H1 (cell line): Measurements from ENCODE around the gene TEKT5. TPM values are rescaled to one million over a fixed set of nuclear protein-coding genes. Genes with fewer than 3 reads are reported as not detected.

Source experiments
- CTCF ChIA-PET: fragments of 300-600 bp; sonication (Branson Sonifier 250); formaldehyde crosslinking; loops from one replicate; lab custom pipeline; 2021; ENCODE audit not compliant: partially characterized antibody; lab: Charles Lee
- POLR2A ChIA-PET: fragments of 300-600 bp; sonication (Branson Sonifier 250); formaldehyde crosslinking; loops from one replicate; lab custom pipeline; 2021; ENCODE audit warnings: inconsistent platforms; ENCODE audit not compliant: partially characterized antibody; lab: Charles Lee
- DNase-seq, 2 experiments: peaks; one replicate each; pipeline versions ENCODE4 v3.0.0 to v3.0.0-alpha.2; 2010 to 2022; ENCODE audit warnings: low spot score in 2 of 2, low read depth in 1 of 2, mixed read lengths in 1 of 2
- FAIRE-seq: peaks from 2 replicates; lab custom pipeline; 2011; peaks lifted over from hg19 to GRCh38; lab: Jason Lieb, UNC
- H2AFZ ChIP-seq: 2 replicates; pipeline ENCODE4 v1.8.1; 2012; ENCODE audit warnings: low read length, inconsistent platforms
- H2AK5ac ChIP-seq: 2 replicates; pipeline ENCODE4 v1.6.1; 2013; ENCODE audit warnings: low read depth, low read length
- H2BK120ac ChIP-seq: replicated peaks from 2 replicates; pipeline ENCODE3; 2013; ENCODE audit warnings: low read depth, low read length, inconsistent platforms
- H2BK12ac ChIP-seq: 2 replicates; pipeline ENCODE4 v1.6.1; 2013; ENCODE audit warnings: low read depth, low read length
- H2BK15ac ChIP-seq: 2 replicates; pipeline ENCODE4 v1.6.1; 2013; ENCODE audit warnings: low read length
- H2BK20ac ChIP-seq: 2 replicates; pipeline ENCODE4 v1.6.1; 2013; ENCODE audit warnings: low read length
- H2BK5ac ChIP-seq: 2 replicates; pipeline ENCODE4 v1.6.1; 2013; ENCODE audit warnings: low read depth, low read length
- H3K14ac ChIP-seq: 2 replicates; pipeline ENCODE4 v1.6.1; 2013; ENCODE audit warnings: inconsistent platforms; ENCODE audit not compliant: insufficient read length
- H3K18ac ChIP-seq: 2 replicates; pipeline ENCODE4 v1.6.1; 2013; ENCODE audit warnings: low read length; ENCODE audit errors: extremely low read depth
- H3K23ac ChIP-seq: 2 replicates; pipeline ENCODE4 v1.6.1; 2013; ENCODE audit warnings: inconsistent platforms; ENCODE audit not compliant: insufficient read length
- H3K23me2 ChIP-seq: 2 replicates; pipeline ENCODE4 v1.6.1; 2013; ENCODE audit warnings: low read depth, low read length
- H3K27ac ChIP-seq: 2 replicates; pipeline ENCODE4 v1.6.1; 2011; ENCODE audit warnings: low read depth, low read length, inconsistent platforms
- H3K27me3 ChIP-seq, 4 experiments: replicated peaks in 1 of 4; 1 replicate in 1 of 4; 2 replicates in 3 of 4; pipeline versions ENCODE4 v1.6.1 to v1.8.1; 2011 to 2013; ENCODE audit warnings: low read length in 3 of 4, mild to moderate bottlenecking in 3 of 4, inconsistent platforms in 2 of 4, mixed read lengths in 2 of 4, moderate library complexity in 1 of 4; ENCODE audit not compliant: control insufficient read depth in 3 of 4, insufficient read depth in 3 of 4; ENCODE audit errors: extremely low read depth in 1 of 4
- H3K36me3 ChIP-seq, 4 experiments: 2 replicates each; pipeline versions ENCODE4 v1.6.1 to v1.8.1; 2011 to 2013; ENCODE audit warnings: mild to moderate bottlenecking in 4 of 4, low read length in 3 of 4, moderate library complexity in 2 of 4, control low read depth in 1 of 4, inconsistent platforms in 1 of 4; ENCODE audit not compliant: insufficient read depth in 4 of 4, control insufficient read depth in 2 of 4
- H3K4ac ChIP-seq: replicated peaks from 2 replicates; pipeline ENCODE3; 2013; ENCODE audit warnings: low read length, low read depth, mixed read lengths, inconsistent platforms; ENCODE audit not compliant: insufficient read length
- H3K4me1 ChIP-seq, 4 experiments: replicated peaks in 1 of 4; 1 replicate in 1 of 4; 2 replicates in 3 of 4; pipeline versions ENCODE4 v1.6.1 to v1.8.1; 2011 to 2013; ENCODE audit warnings: low read length in 3 of 4, inconsistent platforms in 2 of 4, mixed read lengths in 1 of 4; ENCODE audit not compliant: insufficient read depth in 4 of 4, control insufficient read depth in 3 of 4
- H3K4me2 ChIP-seq, 2 experiments: 2 replicates each; pipeline versions ENCODE4 v1.6.1 to v1.8.1; 2011 to 2013; ENCODE audit warnings: low read depth in 2 of 2, low read length in 2 of 2, control low read depth in 1 of 2, inconsistent platforms in 1 of 2, mild to moderate bottlenecking in 1 of 2; ENCODE audit not compliant: insufficient read depth in 1 of 2
- H3K4me3 ChIP-seq, 4 experiments: fragments of 200-600, 300-600 bp in 1 of 4; sonication (generic), shearing (Covaris generic), sonication (Bioruptor Twin) in 1 of 4; 2 replicates each; pipeline versions ENCODE4 v1.5.1 to v1.8.1; 2011 to 2016; ENCODE audit warnings: low read length in 4 of 4, low read depth in 3 of 4, control low read depth in 2 of 4, inconsistent platforms in 2 of 4, mild to moderate bottlenecking in 2 of 4, mixed read lengths in 1 of 4, moderate library complexity in 1 of 4; ENCODE audit not compliant: insufficient read depth in 2 of 4; ENCODE audit errors: extremely low read depth in 1 of 4
- H3K56ac ChIP-seq: replicated peaks from 2 replicates; pipeline ENCODE3; 2013; ENCODE audit warnings: low read depth, mild to moderate bottlenecking, mixed read lengths, low read length, inconsistent platforms; ENCODE audit not compliant: insufficient read length
- H3K79me1 ChIP-seq: 2 replicates; pipeline ENCODE4 v1.6.1; 2013; ENCODE audit warnings: low read depth, low read length, control low read depth
- H3K79me2 ChIP-seq, 2 experiments: 2 replicates each; pipeline versions ENCODE4 v1.6.1 to v1.8.1; 2012 to 2013; ENCODE audit warnings: low read length in 2 of 2, mild to moderate bottlenecking in 2 of 2, inconsistent platforms in 1 of 2; ENCODE audit not compliant: insufficient read depth in 2 of 2, control insufficient read depth in 1 of 2
- H3K9ac ChIP-seq, 4 experiments: replicated peaks in 1 of 4; 1 replicate in 1 of 4; 2 replicates in 3 of 4; pipeline versions ENCODE4 v1.6.1 to v1.8.1; 2011 to 2013; ENCODE audit warnings: low read depth in 3 of 4, low read length in 3 of 4, control low read depth in 2 of 4, mild to moderate bottlenecking in 2 of 4, moderate library complexity in 2 of 4, inconsistent platforms in 1 of 4; ENCODE audit errors: extremely low read depth in 1 of 4
- H3K9me3 ChIP-seq, 2 experiments: 2 replicates each; pipeline versions ENCODE4 v1.6.1 to v1.8.1; 2012 to 2013; ENCODE audit warnings: mild to moderate bottlenecking in 2 of 2, moderate library complexity in 2 of 2, control low read depth in 1 of 2, inconsistent platforms in 1 of 2, low read depth in 1 of 2, low read length in 1 of 2, mixed read lengths in 1 of 2; ENCODE audit not compliant: insufficient read depth in 2 of 2
- H4K20me1 ChIP-seq, 2 experiments: replicated peaks in 1 of 2; 2 replicates each; pipeline versions ENCODE3 to v1.8.1; 2011 to 2013; ENCODE audit warnings: inconsistent platforms in 2 of 2, low read length in 2 of 2, mild to moderate bottlenecking in 1 of 2; ENCODE audit not compliant: insufficient read depth in 2 of 2, control insufficient read depth in 1 of 2
- H4K5ac ChIP-seq: 2 replicates; pipeline ENCODE4 v1.6.1; 2013; ENCODE audit warnings: low read length, low read depth, mixed read lengths, inconsistent platforms; ENCODE audit not compliant: insufficient read length
- H4K8ac ChIP-seq: 2 replicates; pipeline ENCODE4 v1.8.0; 2013; ENCODE audit warnings: mild to moderate bottlenecking, moderate library complexity, low read length, inconsistent platforms; ENCODE audit not compliant: insufficient read depth; ENCODE audit errors: extremely low read depth
- H4K91ac ChIP-seq: replicated peaks from 2 replicates; pipeline ENCODE3; 2013; ENCODE audit warnings: low read length, mixed read lengths, inconsistent platforms; ENCODE audit not compliant: insufficient read length
- CEBPB ChIP-seq: IDR thresholded peaks from 2 replicates; pipeline ENCODE4 v1.6.1; 2012; ENCODE audit warnings: low read depth, low read length
- KDM1A ChIP-seq: fragments of 200-600, 300-600 bp; sonication (generic); IDR thresholded peaks from 2 replicates; pipeline ENCODE4 v1.7.1; 2016; ENCODE audit warnings: mild to moderate bottlenecking, low read length, borderline replicate concordance
- PHF8 ChIP-seq: fragments of 200-600 bp; sonication (generic); conservative IDR thresholded peaks from 2 replicates; pipeline ENCODE4 v1.7.1; 2012; ENCODE audit warnings: low read depth, mild to moderate bottlenecking, inconsistent platforms, low read length, moderate library complexity
- TEAD4 ChIP-seq: IDR thresholded peaks from 2 replicates; pipeline ENCODE4 v1.6.1; 2012; ENCODE audit warnings: low read depth, low read length, inconsistent platforms, mixed read lengths
- WGBS, 2 experiments: shearing (Covaris generic) in 1 of 2; methylation state at CpG; one replicate each; pipeline versions ENCODE4 v1.1.6 to v1.1.7; 2013 to 2015; ENCODE audit warnings: low lambda C conversion rate in 2 of 2, mixed read lengths in 2 of 2, inconsistent platforms in 1 of 2, low coverage in 1 of 2, missing lambda C conversion rate in 1 of 2; ENCODE audit not compliant: insufficient replicate concordance in 2 of 2, insufficient coverage in 1 of 2, insufficient read length in 1 of 2; ENCODE audit errors: extremely low coverage in 1 of 2, missing lambda C conversion rate in 1 of 2; 5-methylcytosine and 5-hydroxymethylcytosine counted together
- polyA plus RNA-seq, 7 experiments: library from polyadenylated mRNA; depleted of rRNA in 3 of 7; stranded (reverse) in 5 of 7; unstranded in 2 of 7; fragments of >200 nt in 5 of 7; fragments of 200-250 nt in 2 of 7; gene quantifications; 1 replicate in 5 of 7; 2 replicates in 1 of 7; 4 replicates in 1 of 7; pipeline versions ENCODE4 v1.2.1 to v1.2.3, GENCODE V29; 2011 to 2013; ENCODE audit warnings: missing spikeins in 2 of 7, mixed read lengths in 2 of 7
- total RNA-seq: library from RNA; stranded (reverse); fragmentation: NEBNext Ultra II Directional; extraction: Animal tissue kit (Norgen Biotek cat#: 25700); gene quantifications from 2 replicates; pipeline ENCODE4 v1.2.1, GENCODE V29; 2021

TEKT5 gene
- total and polyA plus RNA-seq, 2 of the 8 experiments (the other 6 are each of a cell fraction or from before 2014, with no cell fraction given): 0.95 TPM; not detected in 1

GRCh38 chr16:10620120-10620519, 74.6 kb downstream of the TEKT5 start:
- Histone ChIP-seq H3K27me3 (peaks cover 0 to 6% (median 3%) of the 10 kb centered on the region in 4 experiments; a peak in 4 of 7 replicates), H4K91ac (peak overlapping the region; percentile 67), H4K20me1 (no peaks in the 10 kb centered on the region), H3K9me3 (no peaks in the 10 kb centered on the region), H2AK5ac (no peak overlapping the region), H2BK5ac (peak overlapping the region; percentile 16; the same call in 1 of the 2 replicates), H2BK12ac (0 out of 2 replicates have a peak overlapping the region, but pooled peaks have one; percentile 39), H3K27ac (no peak overlapping the region), H3K79me1 (no peaks in the 10 kb centered on the region), H3K23me2 (peaks cover 3% of the 10 kb centered on the region; the same call in 1 of the 2 replicates), H3K9ac (no peak overlapping the region), H3K4ac (no peak overlapping the region), H3K56ac (no peak overlapping the region), H2BK20ac (no peak overlapping the region), H3K79me2 (no peaks in the 10 kb centered on the region), H2AFZ (no peak overlapping the region), H4K5ac (no peak overlapping the region), H3K4me1 (peaks cover 15 to 42% (median 27%) of the 10 kb centered on the region in 4 experiments), H3K23ac (no peak overlapping the region), H2BK15ac (no peak overlapping the region), H4K8ac (peak overlapping the region; percentile 82; the same call in 1 of the 2 replicates), H3K4me2 (peak overlapping the region; percentile 61 to 78; a peak in 3 of 4 replicates), H3K4me3 (peak overlapping the region in 1 of 4 experiments; percentile 62; a peak in 1 of 8 replicates), H2BK120ac (no peak overlapping the region), H3K36me3 (no peaks in the 10 kb centered on the region), H3K14ac (no peak overlapping the region), H3K18ac (no peak overlapping the region)
- no peak for DNase-seq
- peak; percentile 97 for TF ChIP-seq KDM1A
- no peak for TF ChIP-seq PHF8
- TF ChIP-seq TEAD4: no peak
- no peak for TF ChIP-seq CEBPB
- WGBS, 2 experiments: 67% methylated on average over 6 of the region's 6 CpGs; no CpG with 5 or more reads in 1 of the 2 experiments
- FAIRE-seq: no peak
- ChIA-PET CTCF (interaction anchor here (1.3 to 3.9 kb wide), 6 partner anchors 9 to 48 kb away, joined by 3 to 16 read pairs (median 6); partner anchors contain the start of gene EMP2), POLR2A (interaction anchor here (1.0 to 1.5 kb wide), 3 partner anchors 13 to 62 kb away, joined by 3 to 4 read pairs (median 3); no protein-coding TSS in a partner anchor)
